Non-pigmented ciliary epithelial cell (primary cell): Measurements from ENCODE around the gene MRPS9.

Experiments used
- DNase-seq: peaks from one replicate; pipeline ENCODE4 v3.0.0-alpha.2; 2010; ENCODE audit warnings: low read depth

Gene MRPS9

DNA sequence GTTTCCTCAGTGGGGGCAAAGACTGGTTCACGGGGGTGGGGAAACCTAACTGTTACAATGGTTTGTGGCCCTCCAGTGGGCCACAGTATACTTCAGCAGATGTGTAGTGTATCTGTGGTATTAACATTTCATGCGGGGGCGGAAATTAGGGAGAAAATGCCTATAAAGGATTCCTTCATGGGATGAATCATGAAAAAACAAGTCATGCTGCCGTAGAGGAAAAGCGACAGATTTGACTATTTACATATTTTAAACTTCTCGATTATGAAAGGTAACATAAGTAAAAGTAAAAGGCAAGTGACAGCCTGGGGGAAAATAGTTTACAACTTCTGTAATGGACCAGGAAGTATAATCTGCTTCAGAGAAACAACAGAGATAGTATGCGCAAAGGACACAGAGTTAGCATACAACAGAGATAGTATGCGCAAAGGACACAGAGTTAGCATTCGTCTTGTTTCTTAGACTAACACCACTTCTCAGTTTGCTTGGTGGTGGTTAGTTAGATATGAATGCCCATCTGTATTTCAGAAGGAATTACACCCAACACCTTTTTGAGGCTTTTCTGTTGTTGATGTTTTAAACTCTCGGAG is 41.1 kb downstream of the MRPS9 start:
- no peak for DNase-seq

DNA sequence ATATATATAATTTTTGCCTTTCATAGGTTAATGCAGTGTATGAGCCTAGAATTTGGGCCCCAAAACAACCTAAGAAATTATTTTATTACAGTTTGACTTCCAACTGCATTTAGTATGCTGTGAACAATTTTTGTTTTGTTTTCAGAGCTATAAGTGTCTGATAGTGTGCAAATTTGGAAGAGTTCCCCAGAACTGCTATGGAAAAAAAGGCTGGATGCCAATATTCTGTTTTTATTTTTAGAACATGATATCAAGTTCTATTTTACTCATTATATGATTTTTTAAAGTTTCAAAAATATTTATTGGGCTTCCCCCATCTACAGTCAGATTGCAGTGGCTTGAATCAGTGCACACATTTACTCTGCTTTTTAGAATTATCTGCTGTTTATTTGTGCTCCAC is 42.6 kb downstream of the MRPS9 start:
- DNase-seq, result no peak

DNA sequence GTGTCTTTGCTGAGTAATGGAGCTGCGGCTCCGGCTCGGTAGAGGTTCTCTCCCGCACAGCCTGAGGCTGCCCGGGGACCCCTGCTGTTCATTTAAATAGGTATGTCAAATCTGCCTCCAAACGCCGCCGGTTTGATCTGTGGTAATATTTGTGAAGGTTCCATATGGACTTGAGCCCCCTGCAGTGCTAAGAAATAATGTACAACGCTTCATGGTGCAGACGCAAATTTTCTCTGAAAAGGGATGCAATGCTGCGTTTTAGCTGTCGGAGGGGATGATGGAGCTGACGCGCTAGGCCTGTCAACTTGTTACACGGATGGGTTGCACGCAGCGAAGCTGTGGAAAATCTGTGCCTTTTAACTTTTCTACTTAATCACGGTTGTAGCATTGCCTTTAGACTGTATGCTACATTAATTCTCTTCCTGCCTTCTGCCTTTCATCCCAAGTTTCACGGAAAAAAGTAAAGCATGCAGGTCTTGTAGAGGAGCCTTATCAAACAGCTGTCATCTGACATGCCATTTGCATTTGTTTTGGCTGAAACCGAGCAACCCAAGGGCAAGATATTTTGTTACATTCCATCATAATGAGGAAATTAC is 43.2 kb downstream of the MRPS9 start:
- no peak for DNase-seq

DNA sequence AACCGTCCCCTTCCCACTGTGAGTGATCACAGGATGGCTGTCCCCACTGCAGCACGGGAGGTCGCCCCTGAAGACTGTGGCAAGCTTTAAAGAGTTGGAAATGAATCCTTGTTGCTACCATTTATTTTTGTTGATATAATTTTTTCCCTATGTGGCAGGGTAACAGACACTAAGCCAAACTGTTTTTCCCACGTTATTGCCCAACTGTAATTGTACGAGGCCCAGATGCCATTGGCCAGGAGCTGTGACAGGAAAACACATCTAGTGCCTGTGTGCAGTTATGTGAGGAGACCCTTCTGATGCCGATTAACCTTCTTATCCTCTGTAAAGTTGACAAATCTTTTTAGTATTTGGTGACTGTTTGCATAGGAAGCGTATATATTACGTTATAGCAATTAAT is 44.2 kb downstream of the MRPS9 start:
- DNase-seq, result no peak

DNA sequence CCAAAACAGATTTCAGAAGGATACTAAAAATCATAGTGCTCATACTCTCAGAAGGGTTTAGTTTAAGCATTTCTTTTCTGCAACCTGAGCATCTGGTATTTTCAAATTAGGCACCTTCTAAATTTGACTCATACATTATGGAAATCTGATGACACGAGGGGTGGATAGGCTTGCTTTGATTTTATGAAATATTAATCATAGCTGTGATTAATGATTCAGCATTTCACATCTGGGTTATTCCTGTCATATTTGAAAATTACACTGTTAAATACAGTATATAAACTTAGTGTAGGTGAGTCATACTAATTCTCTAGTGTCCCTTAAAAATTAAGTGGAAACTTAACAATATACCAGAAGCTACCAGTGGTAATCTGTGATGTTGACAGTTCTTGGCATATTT is 47.7 kb downstream of the MRPS9 start:
- DNase-seq, result no peak

- DNase-seq, result no peak
Measured at GRCh38 chr2:105087273-105087672, 49.4 kb downstream of the MRPS9 start.

DNA sequence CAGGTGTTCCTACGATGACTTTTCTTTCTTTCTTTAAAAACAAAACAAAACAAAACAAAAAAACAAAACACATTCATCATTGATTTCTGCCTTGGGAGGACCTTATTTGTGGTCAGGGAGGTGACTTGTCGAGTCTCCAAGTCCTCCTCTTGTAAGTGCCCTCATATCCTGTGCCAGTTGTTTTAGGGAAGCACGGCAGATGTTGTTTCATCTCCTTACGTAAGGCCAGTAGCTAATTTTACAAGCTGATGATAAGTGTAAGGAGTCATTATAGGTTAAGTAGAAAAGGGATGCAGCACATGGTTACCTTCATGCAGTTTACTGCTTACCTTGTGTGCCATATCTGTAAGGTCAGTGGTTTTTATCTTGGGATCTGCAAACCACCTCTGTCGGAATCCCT is 52.2 kb downstream of the MRPS9 start:
- no peak for DNase-seq

DNA sequence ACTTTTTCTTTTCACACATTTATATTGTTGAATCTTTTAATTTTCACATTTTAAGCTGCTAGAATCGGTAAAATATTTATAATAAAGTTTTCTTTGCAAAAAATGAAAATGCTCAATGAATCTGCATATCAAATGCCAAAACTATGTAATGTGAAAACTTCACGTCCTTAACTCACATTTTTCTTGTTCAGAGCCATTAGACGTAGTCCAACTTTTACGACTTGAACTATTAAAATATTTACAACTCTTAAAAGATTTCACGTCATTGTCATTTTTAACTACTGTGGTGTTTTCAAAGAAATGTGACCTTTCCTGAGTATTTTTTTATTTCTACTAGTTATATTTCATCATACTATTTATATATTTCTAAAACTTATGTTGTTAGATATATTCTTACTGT is 54.9 kb downstream of the MRPS9 start:
- no peak for DNase-seq

DNA sequence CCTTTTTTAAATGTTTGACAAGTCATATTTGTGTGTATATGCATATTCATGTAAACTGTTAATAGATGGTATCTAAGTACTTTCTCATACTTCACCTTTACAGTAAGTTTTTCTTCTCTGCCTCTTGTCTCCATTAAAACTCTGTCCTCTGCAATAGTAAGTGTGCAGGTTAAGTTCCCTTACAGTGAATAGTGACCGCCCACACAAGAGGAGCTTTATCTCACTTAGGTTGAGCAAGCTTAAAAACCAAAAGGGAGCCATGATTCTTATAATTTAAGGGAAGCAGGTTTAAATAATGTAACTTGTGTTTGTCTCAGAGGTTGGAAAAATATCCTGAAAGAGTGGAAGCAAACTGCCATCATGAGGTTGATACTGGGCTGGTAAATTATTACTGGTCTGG is 61.3 kb downstream of the MRPS9 start:
- DNase-seq, result no peak

DNA sequence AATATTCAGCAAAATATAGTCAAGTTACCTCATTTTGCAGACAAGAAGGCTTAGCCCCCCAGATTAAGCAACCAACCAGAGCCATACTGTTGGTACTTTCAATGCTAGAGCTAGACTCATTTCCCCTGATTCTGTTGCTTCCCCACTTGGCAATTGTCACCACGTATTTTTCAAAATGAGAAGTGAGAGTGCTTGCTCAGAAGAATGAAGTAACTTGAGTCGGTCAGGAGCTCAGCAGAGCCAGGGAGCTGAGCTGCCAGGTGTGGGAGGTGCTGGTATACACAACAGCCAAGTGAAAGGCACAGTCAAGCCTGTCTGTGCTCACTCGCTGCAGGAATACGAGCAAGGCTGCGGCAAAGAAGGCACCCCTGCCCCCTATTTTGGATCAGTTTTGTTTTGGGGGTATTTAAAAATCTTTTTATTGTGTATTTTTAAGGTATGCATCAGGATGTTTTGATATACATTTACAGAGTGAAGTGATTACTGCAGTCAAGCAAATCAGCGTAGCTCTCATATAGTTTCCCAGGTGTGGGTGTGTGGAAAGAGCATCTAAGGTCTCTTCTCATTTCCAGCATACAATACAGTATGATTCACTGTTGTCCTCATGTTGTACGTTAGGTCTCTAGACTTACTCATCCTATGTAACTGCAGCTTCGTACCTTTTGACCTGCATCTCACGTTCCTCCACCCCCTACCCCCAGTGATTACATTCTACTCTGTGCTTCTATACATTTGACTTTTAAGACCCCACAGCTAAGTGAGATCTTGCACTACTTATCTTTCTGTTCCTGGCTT is 62.4 kb downstream of the MRPS9 start:
- no peak for DNase-seq

DNA sequence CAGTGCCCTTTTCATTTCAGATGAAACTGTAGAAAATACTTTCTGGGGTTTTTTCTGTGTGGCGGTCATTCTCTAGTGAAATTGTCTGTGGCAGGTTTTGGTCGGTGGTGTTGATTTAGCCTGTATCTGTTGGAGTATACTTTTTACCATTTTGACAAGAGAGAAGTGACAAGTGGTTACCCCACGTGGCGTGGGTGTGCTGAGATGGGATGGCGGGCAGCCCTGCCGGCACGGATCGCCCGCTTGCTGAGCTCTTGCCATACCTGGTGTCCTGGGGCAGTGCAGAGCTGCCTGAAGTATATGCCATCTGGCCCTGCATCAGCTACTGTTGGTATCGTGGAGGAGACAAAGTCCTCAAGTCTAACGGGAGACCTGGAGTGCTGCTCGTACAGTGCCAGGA is 64.1 kb downstream of the MRPS9 start:
- DNase-seq, result no peak

DNA sequence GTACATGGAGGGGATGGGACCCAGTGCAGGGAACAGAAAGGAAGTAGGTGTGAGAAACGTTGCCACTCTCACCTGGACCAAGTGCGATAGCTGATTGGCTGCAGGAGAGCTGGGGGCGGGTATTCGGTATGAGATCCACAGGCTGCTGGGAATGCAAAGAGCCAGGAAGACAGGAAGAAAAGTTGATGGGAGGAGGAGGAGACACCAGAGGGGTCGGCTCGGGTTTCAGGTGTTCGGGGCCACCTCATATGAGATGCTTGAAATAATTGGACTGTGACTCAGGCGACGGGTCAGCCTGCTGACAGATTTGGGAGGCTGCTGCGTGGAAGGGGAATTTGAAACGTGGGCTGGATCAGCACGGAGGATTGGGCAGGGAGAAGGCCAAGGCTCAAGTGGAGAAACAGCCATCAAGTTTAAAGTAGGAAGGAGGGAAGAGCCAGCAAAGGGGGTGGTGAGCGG is 65.1 kb downstream of the MRPS9 start:
- DNase-seq, result peak; percentile 76

- DNase-seq, result no peak
Measured at GRCh38 chr2:105103481-105103880, 65.6 kb downstream of the MRPS9 start.

- no peak for DNase-seq
Measured at GRCh38 chr2:105104208-105104731, 66.4 kb downstream of the MRPS9 start.

GRCh38 chr2:105110295-105110829 is 72.5 kb downstream of the MRPS9 start:
- DNase-seq, result no peak

- DNase-seq, result no peak
Measured at GRCh38 chr2:105111365-105112150, 73.7 kb downstream of the MRPS9 start.

DNA sequence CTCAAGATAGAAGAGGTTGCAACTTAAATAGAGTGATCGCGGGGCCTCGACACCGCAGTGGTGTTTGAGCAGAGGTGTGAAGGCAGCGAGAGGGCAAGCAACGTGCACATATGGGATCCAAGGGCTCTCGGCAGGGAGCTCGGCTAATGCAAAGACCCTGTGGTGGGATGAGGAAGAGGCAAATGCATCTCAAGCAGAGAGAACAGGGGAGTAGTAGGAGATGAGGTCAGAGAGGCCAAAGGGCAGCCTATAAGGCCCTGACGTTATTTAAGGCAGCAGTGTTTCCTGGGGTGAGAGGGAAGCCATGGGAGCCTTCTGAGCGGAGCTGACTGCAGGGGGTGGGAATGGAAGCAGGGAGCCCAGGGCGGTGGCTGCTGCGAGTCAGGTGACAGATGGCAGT is 74.5 kb downstream of the MRPS9 start:
- no peak for DNase-seq

DNA sequence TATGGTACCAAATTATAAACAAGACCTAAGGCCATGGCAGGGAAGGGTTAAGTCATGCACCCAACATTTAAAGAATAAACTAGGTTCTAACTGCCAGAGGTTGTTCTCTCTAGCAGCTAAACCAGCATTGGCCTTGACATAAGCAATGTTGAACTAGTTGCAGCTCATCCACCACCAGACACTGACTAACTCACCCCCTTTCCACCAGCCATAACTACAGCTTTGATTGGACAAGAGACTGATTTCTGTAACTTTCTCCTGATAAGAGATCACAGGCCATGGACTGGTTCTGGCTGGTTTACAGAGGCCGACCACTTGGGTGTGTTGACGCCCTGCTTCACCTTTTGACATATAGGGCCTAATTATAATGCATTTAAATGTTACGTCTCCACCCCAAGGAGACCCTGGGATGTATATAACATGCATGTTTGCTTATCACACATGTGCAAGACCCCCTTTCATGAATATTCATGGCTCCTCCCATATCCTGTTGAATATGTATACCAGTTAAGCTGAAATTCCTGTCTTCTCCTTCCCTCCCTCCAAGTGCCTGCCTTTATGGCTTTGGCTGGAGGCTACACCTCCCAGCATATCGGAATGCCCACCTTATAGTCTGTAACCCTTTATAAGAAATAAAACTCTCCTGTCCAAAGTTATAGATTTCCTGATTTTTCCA is 75.9 kb downstream of the MRPS9 start:
- DNase-seq, result no peak

- DNase-seq, result peak; percentile 40
Measured at GRCh38 chr2:105114551-105114950, 76.7 kb downstream of the MRPS9 start.

- no peak for DNase-seq
Measured at GRCh38 chr2:105116348-105116747, 78.5 kb downstream of the MRPS9 start.

GRCh38 chr2:105117565-105117964 is 79.7 kb downstream of the MRPS9 start:
- no peak for DNase-seq

DNA sequence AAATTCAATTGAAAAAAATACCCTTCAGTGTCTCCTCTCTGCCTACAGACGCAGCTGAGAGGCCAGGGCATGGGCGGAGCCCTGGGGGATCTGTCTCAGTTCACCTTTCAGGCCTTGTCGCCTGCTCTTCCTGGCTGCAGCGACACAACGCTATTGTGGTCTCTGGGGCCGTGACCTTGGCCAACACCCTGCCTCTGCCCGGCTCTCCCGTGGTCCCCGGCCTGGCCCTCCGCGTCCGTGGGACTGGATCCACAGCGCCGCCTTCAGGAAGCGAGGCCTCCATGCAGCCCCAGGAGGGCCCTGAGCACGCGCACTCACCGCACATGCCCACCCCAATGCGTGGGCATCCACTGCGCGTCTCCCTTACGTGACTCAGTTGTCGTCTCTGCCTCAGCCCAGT is 81.1 kb downstream of the MRPS9 start:
- DNase-seq, result no peak
